GM12878 (cell line): ENCODE measurements around the gene MRS2. TPM values are rescaled to one million over a fixed set of nuclear protein-coding genes. Genes with fewer than 3 reads are reported as not detected.

Experiments used
- ATAC-seq: fragments of 200-7000 bp; cut with Tn5 transposase; 3 replicates; pipeline ENCODE4 v1.9.1; 2020; ENCODE audit warnings: mild to moderate bottlenecking, moderate library complexity
- BruUV-seq: library from RNA; stranded (reverse); fragments of 400-500 nt; replicated peaks from 2 replicates; lab custom pipeline; 2021; lab: Mats Ljungman, UMichigan
- CTCF ChIA-PET: fragments of 300-600 bp; sonication (Branson Sonifier 250); formaldehyde crosslinking; extraction: SDS; loops from one replicate; lab custom pipeline; 2021; ENCODE audit warnings: inconsistent platforms; lab: Yijun Ruan, JAX
- POLR2A ChIA-PET: fragments of 350-600 bp; formaldehyde crosslinking; extraction: SDS; loops from one replicate; lab custom pipeline; 2021; ENCODE audit warnings: inconsistent platforms; lab: Charles Lee
- RAD21 ChIA-PET: fragments of 300-600 bp; sonication (Branson Sonifier 250); formaldehyde crosslinking; loops from one replicate; lab custom pipeline; 2023; ENCODE audit warnings: antibody characterized with exemption; ENCODE audit not compliant: unreplicated experiment; lab: Charles Lee
- SMC1A ChIA-PET: fragments of 300-600 bp; sonication (Branson Sonifier 250); formaldehyde crosslinking; loops from one replicate; lab custom pipeline; 2023; ENCODE audit not compliant: unreplicated experiment, uncharacterized antibody; lab: Charles Lee
- DNase-seq: peaks from one replicate; pipeline ENCODE4 v3.0.0-alpha.2; 2011; ENCODE audit warnings: low read depth, low spot score
- FAIRE-seq: peaks from 3 replicates; lab custom pipeline; 2011; peaks lifted over from hg19 to GRCh38; lab: Jason Lieb, UNC
- H2AFZ ChIP-seq: 2 replicates; pipeline ENCODE4 v1.6.0; 2011; ENCODE audit warnings: low read depth, low read length, control low read depth; ENCODE audit not compliant: control insufficient read depth
- H3K27ac ChIP-seq: 2 replicates; pipeline ENCODE4 v1.5.1; 2011; ENCODE audit warnings: control low read depth; ENCODE audit not compliant: control insufficient read depth, insufficient read depth
- H3K27me3 ChIP-seq, 2 experiments: replicated peaks in 1 of 2; 2 replicates each; pipeline versions ENCODE4 v1.6.0 to v1.6.1; 2011; ENCODE audit warnings: low read length in 1 of 2; ENCODE audit not compliant: control insufficient read depth in 2 of 2, insufficient read depth in 2 of 2
- H3K36me3 ChIP-seq, 2 experiments: 2 replicates each; pipeline ENCODE4 v1.5.1; 2011; ENCODE audit warnings: low read length in 1 of 2; ENCODE audit not compliant: control insufficient read depth in 2 of 2, insufficient read depth in 2 of 2
- H3K4me1 ChIP-seq: 2 replicates; pipeline ENCODE4 v1.6.1; 2011; ENCODE audit warnings: mild to moderate bottlenecking, low read length, moderate library complexity, mixed read lengths; ENCODE audit not compliant: control insufficient read depth, insufficient read depth
- H3K4me2 ChIP-seq: 2 replicates; pipeline ENCODE4 v1.6.0; 2011; ENCODE audit warnings: control low read depth; ENCODE audit not compliant: control insufficient read depth, insufficient read depth
- H3K4me3 ChIP-seq: fragments of 200-600 bp; sonication (generic); 2 replicates; pipeline ENCODE4 v1.5.1; 2016
- H3K79me2 ChIP-seq: 2 replicates; pipeline ENCODE4 v1.6.0; 2011; ENCODE audit warnings: low read length; ENCODE audit not compliant: control insufficient read depth, insufficient read depth
- H3K9ac ChIP-seq: 2 replicates; pipeline ENCODE4 v1.8.0; 2011; ENCODE audit warnings: low read length, control low read depth, mixed read lengths; ENCODE audit not compliant: control insufficient read depth, insufficient read depth
- H3K9me3 ChIP-seq: replicated peaks from 3 replicates; pipeline ENCODE4 v1.5.1; 2011; ENCODE audit warnings: mild to moderate bottlenecking, low read length; ENCODE audit not compliant: control insufficient read depth, insufficient read depth
- H4K20me1 ChIP-seq: 2 replicates; pipeline ENCODE4 v1.6.0; 2011; ENCODE audit not compliant: control insufficient read depth, insufficient read depth
- ATF2 ChIP-seq: IDR thresholded peaks from 2 replicates; pipeline ENCODE4 v1.6.1; 2012; ENCODE audit warnings: low read length, inconsistent platforms
- ATF3 ChIP-seq: IDR thresholded peaks from 2 replicates; pipeline ENCODE4 v1.6.1; 2011; ENCODE audit warnings: low read depth, mild to moderate bottlenecking, low read length, moderate library complexity, borderline replicate concordance; ENCODE audit errors: extremely low read depth
- CBX5 ChIP-seq: sonication (generic); IDR thresholded peaks from 2 replicates; pipeline ENCODE4 v1.6.1; 2016; ENCODE audit warnings: low read depth, moderate library complexity, mild to moderate bottlenecking, inconsistent platforms
- CREM ChIP-seq: IDR thresholded peaks from 2 replicates; pipeline ENCODE4 v1.6.1; 2014; ENCODE audit warnings: antibody characterized with exemption, low read depth
- E2F8 ChIP-seq: fragments of 450-650 bp; IDR thresholded peaks from 2 replicates; pipeline ENCODE4 v1.6.1; 2018; ENCODE audit warnings: mild to moderate bottlenecking, low read depth, moderate library complexity; ENCODE audit not compliant: partially characterized antibody
- FOXK2 ChIP-seq: fragments of 450-650 bp; IDR thresholded peaks from 2 replicates; pipeline ENCODE4 v1.6.1; 2017; ENCODE audit warnings: mild to moderate bottlenecking, moderate library complexity
- NKRF ChIP-seq: fragments of 450-650 bp; conservative IDR thresholded peaks from 2 replicates; pipeline ENCODE4 v1.6.1; 2017; ENCODE audit warnings: mild to moderate bottlenecking, moderate library complexity
- SUPT20H ChIP-seq: IDR thresholded peaks from 2 replicates; pipeline ENCODE4 v1.6.1; 2011; ENCODE audit warnings: low read depth, mild to moderate bottlenecking, low read length, moderate library complexity, borderline replicate concordance; ENCODE audit not compliant: control insufficient read depth
- TARDBP ChIP-seq: IDR thresholded peaks from 2 replicates; pipeline ENCODE4 v1.6.1; 2016; ENCODE audit warnings: borderline replicate concordance
- TCF3 ChIP-seq: IDR thresholded peaks from 2 replicates; pipeline ENCODE4 v1.6.1; 2012; ENCODE audit warnings: low read depth, mild to moderate bottlenecking, low read length, borderline replicate concordance; ENCODE audit not compliant: insufficient read depth
- USF1 ChIP-seq: IDR thresholded peaks from 2 replicates; pipeline ENCODE4 v1.6.1; 2011; ENCODE audit warnings: borderline replicate concordance, low read depth, mild to moderate bottlenecking, moderate library complexity, mixed read lengths, low read length; ENCODE audit not compliant: insufficient read depth; ENCODE audit errors: extremely low read length
- YBX1 ChIP-seq: fragments of 450-650 bp; IDR thresholded peaks from 2 replicates; pipeline ENCODE4 v1.6.1; 2016; ENCODE audit warnings: antibody characterized with exemption
- YY1 ChIP-seq: IDR thresholded peaks from 2 replicates; pipeline ENCODE4 v1.6.1; 2011; ENCODE audit warnings: low read depth, mild to moderate bottlenecking, low read length
- WGBS: methylation state at CpG from one replicate; pipeline ENCODE4 v1.1.6; 2016; ENCODE audit warnings: low lambda C conversion rate; ENCODE audit not compliant: insufficient replicate concordance, insufficient coverage; ENCODE audit errors: missing lambda C conversion rate; 5-methylcytosine and 5-hydroxymethylcytosine counted together
- in situ Hi-C: fragments of 300-500 bp; cut with MboI; formaldehyde crosslinking; loops from 9 replicates; pipeline ENCODE4 v1.14.3; 2018; ENCODE audit warnings: mixed read lengths
- intact Hi-C: fragments of 100-400 bp; cut with micrococcal nuclease; formaldehyde crosslinking; loops from one replicate; pipeline ENCODE4 v1.14.2; 2022; ENCODE audit not compliant: unreplicated experiment
- polyA plus RNA-seq, 11 experiments: library from polyadenylated mRNA; depleted of rRNA in 4 of 11; unstranded in 6 of 11; stranded (reverse) in 5 of 11; fragments of >200 nt; fragmentation: Nextera tagmentation in 4 of 11; fragmentation: Illumina TruSeq in 1 of 11; extraction: Ambion mirVana in 4 of 11; extraction: Trizol in 1 of 11; gene quantifications; 1 replicate in 1 of 11; 2 replicates in 10 of 11; pipeline versions ENCODE4 v1.2.1 to v1.2.3, GENCODE V29; 2011 to 2016; ENCODE audit warnings: inconsistent platforms in 2 of 11, missing spikeins in 2 of 11, low read depth in 1 of 11
- total RNA-seq, 4 experiments: library from RNA; depleted of rRNA in 3 of 4; stranded (reverse); fragments of >200 nt in 3 of 4; fragmentation: Illumina TruSeq in 1 of 4; extraction: Trizol in 1 of 4; gene quantifications; 2 replicates each; pipeline versions ENCODE4 v1.2.1 to v1.2.3, GENCODE V29; 2013 to 2021
- TF ChIP-seq, protein P1 (sequence below): fragments of 450-650 bp; IDR thresholded peaks from 2 replicates; pipeline ENCODE4 v1.6.1; 2016; ENCODE audit warnings: mild to moderate bottlenecking

MRS2 gene
- total and polyA plus RNA-seq, 10 of the 15 experiments (the other 5 are each of a cell fraction or from before 2014, with no cell fraction given): 7.5 to 29.9 (median 24.2) TPM

GRCh38 chr6:24469811-24470210, 67.1 kb downstream of the MRS2 start:
- no peaks in the 10 kb centered on the region for H3K4me1 ChIP-seq
- ChIA-PET SMC1A (interaction anchor here (0.9 kb wide), 1 partner anchor 25 kb away, joined by 3 read pairs; no protein-coding TSS in a partner anchor), CTCF (interaction anchor here (0.5 to 0.7 kb wide), 2 partner anchors 160 to 576 kb away, joined by 3 to 4 read pairs; no protein-coding TSS in a partner anchor), RAD21 (interaction anchor here (0.5 kb wide), 1 partner anchor 54 kb away, joined by 3 read pairs; no protein-coding TSS in a partner anchor), POLR2A (no interaction called here)
- no peaks in the 10 kb centered on the region for H4K20me1 ChIP-seq
- no peak for DNase-seq
- ATAC-seq: no peak
- intact Hi-C loops: no loop called here
- H3K27me3 ChIP-seq: no peaks in the 10 kb centered on the region
- in situ Hi-C loops: no loop called here
- H2AFZ ChIP-seq: no peak overlapping the region
- no peak for FAIRE-seq
- H3K4me3 ChIP-seq: no peak overlapping the region
- no peaks in the 10 kb centered on the region for H3K9me3 ChIP-seq
- no peaks in the 10 kb centered on the region for H3K79me2 ChIP-seq
- no peak overlapping the region for H3K9ac ChIP-seq
- no peak overlapping the region for H3K4me2 ChIP-seq
- no peaks in the 10 kb centered on the region for H3K36me3 ChIP-seq
- 69% methylated on average over 7 of the region's 7 CpGs for WGBS
- H3K27ac ChIP-seq: no peak overlapping the region
- no TSS peak for BruUV-seq
- TF ChIP-seq ATF3: no peak
- TF ChIP-seq E2F8: no peak
- no peak for TF ChIP-seq USF1
- no peak for TF ChIP-seq NKRF
- no peak for TF ChIP-seq YBX1
- no peak for TF ChIP-seq FOXK2
- no peak for TF ChIP-seq YY1
- no peak for TF ChIP-seq TCF3
- no peak for TF ChIP-seq SUPT20H
- TF ChIP-seq TARDBP: no peak
- no peak for TF ChIP-seq CREM
- TF ChIP-seq CBX5: no peak
- no peak for TF ChIP-seq ATF2
- TF ChIP-seq, protein P1, sequence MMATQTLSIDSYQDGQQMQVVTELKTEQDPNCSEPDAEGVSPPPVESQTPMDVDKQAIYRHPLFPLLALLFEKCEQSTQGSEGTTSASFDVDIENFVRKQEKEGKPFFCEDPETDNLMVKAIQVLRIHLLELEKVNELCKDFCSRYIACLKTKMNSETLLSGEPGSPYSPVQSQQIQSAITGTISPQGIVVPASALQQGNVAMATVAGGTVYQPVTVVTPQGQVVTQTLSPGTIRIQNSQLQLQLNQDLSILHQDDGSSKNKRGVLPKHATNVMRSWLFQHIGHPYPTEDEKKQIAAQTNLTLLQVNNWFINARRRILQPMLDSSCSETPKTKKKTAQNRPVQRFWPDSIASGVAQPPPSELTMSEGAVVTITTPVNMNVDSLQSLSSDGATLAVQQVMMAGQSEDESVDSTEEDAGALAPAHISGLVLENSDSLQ: no peak
